Upper lobe of left lung (tissue), 4 donors: ENCODE measurements around the gene IFITM5.

Experiments
- CTCF ChIP-seq, 6 experiments: fragments of 450-650 bp in 4 of 6; fragments of 200-600 bp in 2 of 6; sonication (generic) in 2 of 6; IDR thresholded peaks; one replicate each; pipeline ENCODE4 v1.5.1; 2016 to 2019; ENCODE audit warnings: antibody characterized with exemption in 6 of 6
- EP300 ChIP-seq, 4 donors: sonication (generic); formaldehyde crosslinking; IDR thresholded peaks; one replicate each; pipeline ENCODE4 v1.5.1; 2017; ENCODE audit warnings: antibody characterized with exemption in 4 of 4, control low read depth in 2 of 4
- POLR2AphosphoS5 ChIP-seq, 2 donors: sonication (generic); formaldehyde crosslinking; IDR thresholded peaks; one replicate each; pipeline ENCODE4 v1.5.1; 2017; ENCODE audit warnings: antibody characterized with exemption in 2 of 2

DNA sequence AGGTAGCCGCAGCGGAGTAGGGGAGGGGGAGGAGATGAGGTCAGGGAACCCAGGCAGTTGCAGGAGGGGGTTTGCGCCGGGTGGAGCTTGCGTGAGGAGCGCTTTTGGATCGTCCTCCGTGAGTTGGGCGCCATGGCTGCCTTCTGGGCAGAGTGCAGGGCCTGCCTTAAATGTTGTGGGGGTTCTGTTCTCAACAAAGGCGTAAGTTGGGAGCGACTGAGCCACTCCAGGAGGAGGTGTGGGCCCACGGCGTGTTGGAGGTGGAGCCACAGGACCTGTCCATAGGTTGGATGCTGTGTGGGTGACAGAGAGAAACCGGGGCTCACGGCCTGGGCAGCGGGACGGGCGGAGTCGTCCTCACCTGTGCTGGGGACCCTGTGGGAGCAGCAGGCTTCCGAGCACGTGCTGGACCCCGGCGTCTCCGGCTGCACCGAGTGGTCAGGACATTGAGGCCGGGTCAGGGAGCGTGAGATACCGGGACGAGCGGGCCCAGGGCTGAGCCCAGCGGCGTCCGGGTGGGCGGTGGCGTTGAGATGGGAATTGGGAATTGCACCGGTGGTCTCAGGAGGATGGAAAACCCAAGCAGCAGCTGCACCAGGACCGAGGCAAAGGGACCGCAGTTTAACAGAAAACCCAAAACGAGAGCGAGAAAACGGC is 11.4 kb downstream of the IFITM5 start:
- TF ChIP-seq EP300 (IDR thresholded peaks at IDR 0.05) (no peak), POLR2AphosphoS5 (IDR thresholded peaks at IDR 0.05) (no peak), CTCF (IDR thresholded peaks at IDR 0.05) (no peak)
